ENCODE data around the gene TTC4. TPM values are rescaled to one million over a fixed set of nuclear protein-coding genes. Genes with fewer than 3 reads are reported as not detected.

Gene TTC4
- total and polyA plus RNA-seq, 2 donors = 14.2 to 16.6 TPM

DNA sequence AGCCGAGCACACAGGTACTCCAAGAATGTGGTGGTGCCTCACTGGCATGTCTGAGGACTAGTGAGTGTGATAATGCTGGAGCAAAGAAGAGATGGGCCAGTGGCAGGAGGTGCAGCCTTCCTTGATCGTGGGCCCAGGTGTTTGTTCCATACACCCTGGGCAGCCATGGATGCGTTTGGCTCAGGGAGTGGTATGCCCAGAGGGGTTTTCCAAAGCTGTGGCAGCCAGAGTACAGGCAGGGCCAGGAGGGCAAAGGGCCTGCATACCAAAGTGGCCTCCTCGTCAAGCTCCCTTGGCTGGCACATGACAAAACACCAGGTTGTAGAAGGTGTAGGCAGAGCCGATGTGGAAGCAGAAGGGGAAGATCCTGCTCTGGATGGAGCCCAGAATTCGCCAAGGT lies 29.6 kb downstream of the TTC4 start:
- H3K36me3 ChIP-seq (ENCODE audit: insufficient read depth) = peaks cover 3% of the 10 kb centered on the region
- no peaks in the 10 kb centered on the region for H3K4me1 ChIP-seq (ENCODE audit: insufficient read depth)
- no peak overlapping the region for H3K4me3 ChIP-seq (ENCODE audit: low read depth, low read length)
- H3K27ac ChIP-seq (ENCODE audit: low read depth) = no peak overlapping the region
- no peak for DNase-seq (ENCODE audit: extremely low spot score)
- WGBS = 90% methylated on average over 6 of the region's 6 CpGs

DNA sequence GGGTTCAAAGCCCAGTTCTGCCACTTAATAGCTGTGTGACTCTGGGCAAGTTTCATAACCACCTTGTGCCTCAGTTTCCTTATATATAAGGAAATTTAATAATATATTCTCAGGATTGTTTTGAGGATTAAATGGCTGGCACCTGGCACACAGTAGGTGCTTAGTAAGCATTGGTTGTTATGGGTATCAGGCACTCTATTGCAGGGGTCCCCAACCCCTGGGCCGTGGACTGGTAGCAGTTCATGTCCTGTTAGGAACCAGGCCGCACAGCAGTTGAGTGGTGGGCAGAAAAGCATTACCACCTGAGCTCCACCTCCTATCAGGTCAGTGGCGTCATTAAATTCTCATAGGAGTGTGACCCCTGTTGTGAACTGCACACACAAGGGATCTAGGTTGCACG lies 30.2 kb downstream of the TTC4 start:
- no peak overlapping the region for H3K4me3 ChIP-seq (ENCODE audit: low read depth, low read length)
- H3K27ac ChIP-seq (ENCODE audit: low read depth) = no peak overlapping the region
- H3K36me3 ChIP-seq (ENCODE audit: insufficient read depth) = peaks cover 3% of the 10 kb centered on the region
- no peaks in the 10 kb centered on the region for H3K4me1 ChIP-seq (ENCODE audit: insufficient read depth)
- DNase-seq (ENCODE audit: extremely low spot score) = no peak
- 97% methylated on average over 4 of the region's 4 CpGs for WGBS

GRCh38 chr1:54748094-54748835 lies 32.6 kb downstream of the TTC4 start:
- Histone ChIP-seq H3K27ac (ENCODE audit: low read depth) (no peak overlapping the region), H3K4me1 (ENCODE audit: insufficient read depth) (no peaks in the 10 kb centered on the region), H3K36me3 (ENCODE audit: insufficient read depth) (no peaks in the 10 kb centered on the region), H3K4me3 (ENCODE audit: low read depth, low read length) (no peak overlapping the region)
- 83% methylated on average over 14 of the region's 14 CpGs for WGBS
- DNase-seq (ENCODE audit: extremely low spot score) = no peak

DNA sequence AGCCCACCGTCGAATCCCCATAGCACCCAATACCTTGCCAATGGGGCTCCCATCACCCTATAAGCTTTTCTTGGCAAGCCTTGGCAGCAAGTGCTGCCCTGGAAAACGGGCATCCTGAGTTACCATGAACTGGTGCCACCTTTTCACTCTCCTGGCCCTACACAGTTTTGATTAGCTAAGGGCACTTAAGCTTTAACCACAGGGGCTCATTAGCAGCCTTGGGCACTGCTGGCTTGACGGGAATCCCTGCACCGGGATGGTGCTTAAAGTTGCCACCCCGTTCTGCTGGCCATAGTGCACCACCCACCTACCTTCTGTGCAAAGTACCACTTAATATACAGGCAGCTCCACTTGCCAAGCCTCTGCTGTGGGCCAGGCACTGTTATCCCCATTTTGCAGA lies 34.9 kb downstream of the TTC4 start:
- H3K36me3 ChIP-seq (ENCODE audit: insufficient read depth) = no peaks in the 10 kb centered on the region
- no peaks in the 10 kb centered on the region for H3K4me1 ChIP-seq (ENCODE audit: insufficient read depth)
- no peak overlapping the region for H3K27ac ChIP-seq (ENCODE audit: low read depth)
- 83% methylated on average over 6 of the region's 6 CpGs for WGBS
- no peak for DNase-seq (ENCODE audit: extremely low spot score)
- no peak overlapping the region for H3K4me3 ChIP-seq (ENCODE audit: low read depth, low read length)

- WGBS = 67% methylated on average over 4 of the region's 4 CpGs
- Histone ChIP-seq H3K4me1 (ENCODE audit: insufficient read depth) (no peaks in the 10 kb centered on the region), H3K27ac (ENCODE audit: low read depth) (no peak overlapping the region), H3K36me3 (ENCODE audit: insufficient read depth) (no peaks in the 10 kb centered on the region), H3K4me3 (ENCODE audit: low read depth, low read length) (no peak overlapping the region)
- DNase-seq (ENCODE audit: extremely low spot score) = no peak
Measured at GRCh38 chr1:54751426-54751825, 35.8 kb downstream of the TTC4 start.

GRCh38 chr1:54754045-54754444 lies 38.4 kb downstream of the TTC4 start:
- no peak for DNase-seq (ENCODE audit: extremely low spot score)
- H3K27ac ChIP-seq (ENCODE audit: low read depth) = no peak overlapping the region
- no peaks in the 10 kb centered on the region for H3K4me1 ChIP-seq (ENCODE audit: insufficient read depth)
- H3K4me3 ChIP-seq (ENCODE audit: low read depth, low read length) = no peak overlapping the region
- WGBS = 93% methylated on average over 22 of the region's 22 CpGs
- H3K36me3 ChIP-seq (ENCODE audit: insufficient read depth) = peaks cover 7% of the 10 kb centered on the region

DNA sequence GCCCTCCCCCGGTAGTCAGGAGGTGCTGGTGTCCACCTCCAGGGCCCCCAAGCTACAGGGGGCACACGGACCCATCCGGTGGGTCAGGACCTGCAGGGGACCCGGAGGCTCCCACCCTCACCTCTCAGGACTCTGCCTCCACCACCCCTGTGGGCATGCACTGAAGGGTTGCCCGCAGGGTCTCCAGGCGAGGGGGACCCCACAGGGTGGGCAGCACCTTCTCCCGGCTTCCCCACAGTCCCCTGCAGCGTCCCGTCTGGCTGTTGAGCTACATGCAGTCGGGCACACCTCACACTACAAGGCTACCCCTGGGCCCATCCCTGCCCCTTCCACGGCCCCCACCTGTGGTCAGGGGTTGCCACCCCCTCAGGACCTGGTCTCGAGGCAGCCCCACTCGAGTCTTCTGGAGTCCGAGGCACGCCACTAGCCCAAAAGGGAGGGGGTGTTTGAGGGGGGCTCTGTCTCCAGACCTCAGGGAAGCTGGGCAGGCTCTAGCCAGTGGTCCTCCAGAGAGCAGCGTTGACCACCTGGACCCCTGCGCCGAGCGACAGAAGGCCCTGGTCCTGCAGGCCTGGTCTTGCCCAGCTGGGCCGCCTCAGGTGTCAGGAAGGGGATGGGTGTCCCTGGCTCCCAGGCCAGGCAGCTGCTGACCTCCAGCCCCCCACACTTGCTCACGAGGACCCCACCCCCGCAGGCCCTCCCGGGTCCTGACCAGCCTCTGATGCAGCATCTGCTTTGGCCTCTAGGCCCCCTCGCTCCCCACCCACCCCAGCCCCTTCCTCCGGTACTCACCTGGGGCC lies 39.0 kb downstream of the TTC4 start:
- WGBS = 86% methylated on average over 25 of the region's 25 CpGs
- Histone ChIP-seq H3K4me3 (ENCODE audit: low read depth, low read length) (no peak overlapping the region), H3K36me3 (ENCODE audit: insufficient read depth) (peaks cover 7% of the 10 kb centered on the region), H3K27ac (ENCODE audit: low read depth) (no peak overlapping the region), H3K4me1 (ENCODE audit: insufficient read depth) (no peaks in the 10 kb centered on the region)
- DNase-seq (ENCODE audit: extremely low spot score) = no peak

DNA sequence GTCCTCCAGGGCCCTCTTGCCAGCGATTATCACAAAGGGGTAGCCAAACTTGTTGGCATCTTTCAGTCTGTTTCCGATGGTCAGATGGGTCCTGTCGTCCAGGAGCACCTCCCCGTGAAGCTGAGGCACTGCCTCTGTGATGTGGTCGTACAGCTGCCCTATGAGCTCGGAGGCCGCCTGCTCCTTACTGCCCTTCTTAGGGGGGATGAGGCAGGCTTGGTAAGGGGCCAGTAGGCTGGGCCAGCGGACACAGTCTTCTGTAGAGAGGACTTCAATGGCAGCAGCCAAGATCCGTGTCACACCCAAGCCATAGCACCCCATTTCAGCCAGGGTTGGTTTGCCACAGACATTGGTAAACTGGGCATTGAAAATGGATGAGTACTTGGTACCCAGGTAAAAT lies 42.2 kb downstream of the TTC4 start:
- H3K4me3 ChIP-seq (ENCODE audit: low read depth, low read length) = no peak overlapping the region
- peaks cover 7% of the 10 kb centered on the region for H3K36me3 ChIP-seq (ENCODE audit: insufficient read depth)
- no peaks in the 10 kb centered on the region for H3K4me1 ChIP-seq (ENCODE audit: insufficient read depth)
- no peak for DNase-seq (ENCODE audit: extremely low spot score)
- WGBS = 94% methylated on average over 9 of the region's 9 CpGs
- H3K27ac ChIP-seq (ENCODE audit: low read depth) = no peak overlapping the region

DNA sequence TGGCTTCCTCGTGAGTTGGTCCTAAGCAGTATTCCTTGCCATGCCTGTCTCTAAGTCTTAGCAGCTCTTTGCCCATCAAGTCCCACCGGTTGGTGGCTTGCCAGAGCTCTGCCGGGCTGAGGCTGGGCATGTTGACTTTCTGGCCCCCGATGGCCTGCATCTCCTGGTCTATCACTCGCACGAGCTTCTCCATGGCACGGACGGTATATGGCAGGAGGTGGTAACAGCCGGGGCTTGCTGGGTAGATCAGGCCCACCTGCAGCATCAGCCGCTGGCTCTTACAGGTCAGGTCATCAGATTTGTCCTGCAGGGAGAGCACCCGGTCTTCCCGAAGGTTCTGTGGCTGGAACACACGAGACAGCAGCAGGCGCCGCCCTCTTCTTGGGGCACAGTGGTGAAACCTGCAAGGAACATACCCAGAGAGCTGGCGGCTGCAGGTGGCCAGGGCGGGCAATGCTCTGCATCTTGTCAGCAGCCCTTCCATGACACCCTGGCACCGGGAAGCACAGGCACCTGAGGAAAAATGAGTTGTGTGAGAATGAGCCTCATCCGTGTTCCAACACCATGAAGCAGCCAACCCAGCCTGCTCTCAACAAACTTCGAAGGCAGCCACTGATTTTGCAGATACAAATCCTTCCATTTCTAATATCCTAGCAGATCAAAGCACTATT lies 43.2 kb downstream of the TTC4 start:
- WGBS = 94% methylated on average over 20 of the region's 20 CpGs
- Histone ChIP-seq H3K27ac (ENCODE audit: low read depth) (no peak overlapping the region), H3K36me3 (ENCODE audit: insufficient read depth) (peaks cover 7% of the 10 kb centered on the region), H3K4me1 (ENCODE audit: insufficient read depth) (no peaks in the 10 kb centered on the region), H3K4me3 (ENCODE audit: low read depth, low read length) (no peak overlapping the region)
- no peak for DNase-seq (ENCODE audit: extremely low spot score)

DNA sequence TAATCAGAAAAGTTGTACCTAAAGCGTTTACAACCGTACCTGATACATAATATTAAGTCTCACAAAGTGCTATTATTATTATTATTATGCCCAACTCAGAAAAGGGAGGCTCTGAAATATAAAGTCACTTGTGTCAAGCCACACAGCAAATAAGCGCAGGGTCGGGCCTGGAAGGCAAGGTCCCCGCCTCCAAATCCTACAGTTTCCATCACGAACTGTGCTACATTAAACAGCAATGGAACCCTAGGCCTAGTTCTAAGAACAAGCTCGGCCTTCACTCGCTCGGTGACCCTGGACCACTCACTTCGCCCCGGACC lies 48.1 kb downstream of the TTC4 start:
- WGBS = 2% methylated on average over 11 of the region's 11 CpGs
- Histone ChIP-seq H3K36me3 (ENCODE audit: insufficient read depth) (no peaks in the 10 kb centered on the region), H3K4me1 (ENCODE audit: insufficient read depth) (no peaks in the 10 kb centered on the region), H3K4me3 (ENCODE audit: low read depth, low read length) (peak overlapping the region; percentile 59), H3K27ac (ENCODE audit: low read depth) (no peak overlapping the region)
- DNase-seq (ENCODE audit: extremely low spot score) = no peak

DNA sequence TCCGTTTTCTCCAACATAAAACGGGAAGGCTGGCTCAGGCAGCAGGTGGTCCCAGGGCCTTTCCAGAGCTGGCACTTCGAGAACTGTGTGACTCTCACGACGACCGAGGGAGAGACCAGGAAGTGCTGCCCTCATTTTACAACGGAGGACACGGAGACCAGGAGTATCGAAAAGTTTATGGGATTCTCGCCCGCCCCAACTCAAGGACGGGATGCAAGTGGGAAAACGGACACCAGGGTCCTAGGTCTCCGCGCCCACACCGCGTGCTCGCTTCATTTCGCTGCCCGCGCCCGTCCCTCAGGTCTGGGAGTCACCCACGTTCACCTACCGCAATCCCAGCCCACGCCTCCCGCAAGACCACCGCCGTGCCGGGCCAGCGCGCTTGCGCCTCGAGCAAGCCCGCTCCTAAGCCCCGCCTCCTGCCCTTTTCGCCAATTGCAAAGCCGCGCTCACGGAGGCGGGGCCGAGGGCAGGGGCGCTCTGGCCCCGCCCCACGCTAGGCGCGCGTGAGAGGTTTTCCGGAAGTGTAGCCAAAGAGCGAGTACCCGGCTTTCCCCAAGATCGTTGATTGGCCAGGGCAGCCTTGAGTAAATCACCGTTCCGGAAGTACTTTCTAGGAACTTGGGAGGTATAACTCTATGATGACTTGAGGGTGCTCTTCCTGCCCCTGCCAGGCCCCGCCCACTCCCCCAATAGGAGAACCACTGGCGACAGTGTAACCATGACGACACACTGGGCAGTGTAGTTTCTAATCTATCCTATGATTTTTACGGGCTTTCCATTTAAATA lies 48.7 kb downstream of the TTC4 start, which contains the start of gene PARS2:
PARS2 (minus strand) TSS at position 391 of the 789 bp plus-strand sequence. CDS start 5,362 bp downstream, outside the sequence.
- no peak within 1 kb of the TSS for H3K27ac ChIP-seq (ENCODE audit: low read depth)
- WGBS = under 1% methylated on average over 57 of the region's 57 CpGs
- H3K36me3 ChIP-seq (ENCODE audit: insufficient read depth) = no peaks in the 10 kb centered on the region
- no peaks in the 10 kb centered on the region for H3K4me1 ChIP-seq (ENCODE audit: insufficient read depth)
- DNase-seq (ENCODE audit: extremely low spot score) = peak; percentile 99
- H3K4me3 ChIP-seq (ENCODE audit: low read depth, low read length) = peak within 1 kb of the TSS; percentile 59

GRCh38 chr1:54764922-54765561 lies 49.4 kb downstream of the TTC4 start:
- 63% methylated on average over 13 of the region's 13 CpGs for WGBS
- no peaks in the 10 kb centered on the region for H3K36me3 ChIP-seq (ENCODE audit: insufficient read depth)
- no peak for DNase-seq (ENCODE audit: extremely low spot score)
- H3K4me3 ChIP-seq (ENCODE audit: low read depth, low read length) = peak overlapping the region; percentile 14
- H3K4me1 ChIP-seq (ENCODE audit: insufficient read depth) = no peaks in the 10 kb centered on the region
- H3K27ac ChIP-seq (ENCODE audit: low read depth) = no peak overlapping the region

GRCh38 chr1:54766726-54767125 lies 51.1 kb downstream of the TTC4 start:
- 31% methylated on average over 4 of the region's 4 CpGs for WGBS
- Histone ChIP-seq H3K36me3 (ENCODE audit: insufficient read depth) (no peaks in the 10 kb centered on the region), H3K27ac (ENCODE audit: low read depth) (no peak overlapping the region), H3K4me3 (ENCODE audit: low read depth, low read length) (no peak overlapping the region), H3K4me1 (ENCODE audit: insufficient read depth) (no peaks in the 10 kb centered on the region)
- DNase-seq (ENCODE audit: extremely low spot score) = no peak
